ENCODE measurements around the gene ALDH3A1.

ALDH3A1 gene

GRCh38 chr17:19757536-19758180, 9.6 kb upstream of the ALDH3A1 start:
- TF ChIP-seq CTCF (IDR thresholded peaks at IDR 0.05; ENCODE audit: insufficient read depth, low read depth, low read length, missing control alignments): no peak

GRCh38 chr17:19756546-19756945, 8.4 kb upstream of the ALDH3A1 start:
- no peak for TF ChIP-seq CTCF (IDR thresholded peaks at IDR 0.05; ENCODE audit: insufficient read depth, low read depth, low read length, missing control alignments)
- no peak for DNase-seq (ENCODE audit: low read depth)
- no peak overlapping the region for H3K4me3 ChIP-seq (ENCODE audit: low read length)

More at GRCh38 chr17:19757536-19758180, 9.6 kb upstream of the ALDH3A1 start:
- DNase-seq (ENCODE audit: low read depth): no peak
- H3K4me3 ChIP-seq (ENCODE audit: low read length): no peak overlapping the region

- no peak overlapping the region for H3K4me3 ChIP-seq (ENCODE audit: low read length)
- no peak for DNase-seq (ENCODE audit: low read depth)
Observed at GRCh38 chr17:19755821-19756510, 7.9 kb upstream of the ALDH3A1 start.

GRCh38 chr17:19755392-19755791, 7.3 kb upstream of the ALDH3A1 start:
- TF ChIP-seq CTCF (IDR thresholded peaks at IDR 0.05; ENCODE audit: insufficient read depth, low read depth, low read length, missing control alignments): no peak
- no peak for DNase-seq (ENCODE audit: low read depth)
- no peak overlapping the region for H3K4me3 ChIP-seq (ENCODE audit: low read length)

More at GRCh38 chr17:19755821-19756510, 7.9 kb upstream of the ALDH3A1 start:
- no peak for TF ChIP-seq CTCF (IDR thresholded peaks at IDR 0.05; ENCODE audit: insufficient read depth, low read depth, low read length, missing control alignments)

GRCh38 chr17:19753661-19754463, 5.8 kb upstream of the ALDH3A1 start:
- DNase-seq (ENCODE audit: low read depth): peak; percentile 72
- peak; percentile 93 for TF ChIP-seq CTCF (IDR thresholded peaks at IDR 0.05; ENCODE audit: insufficient read depth, low read depth, low read length, missing control alignments)
- no peak overlapping the region for H3K4me3 ChIP-seq (ENCODE audit: low read length)

GRCh38 chr17:19753051-19753509, 5.0 kb upstream of the ALDH3A1 start:
- no peak for TF ChIP-seq CTCF (IDR thresholded peaks at IDR 0.05; ENCODE audit: insufficient read depth, low read depth, low read length, missing control alignments)
- no peak overlapping the region for H3K4me3 ChIP-seq (ENCODE audit: low read length)
- DNase-seq (ENCODE audit: low read depth): peak; percentile 97
